Measurements from ENCODE around the gene CCL3.
"Not testable (repeated sequence)": the region's sequence is repeated elsewhere in the genome, so short reads cannot be mapped to it uniquely, and the experiment has no call there.

CCL3 gene

GRCh38 chr17:36117505-36118382, 27.8 kb upstream of the CCL3 start:
- Histone ChIP-seq H4K20me1 (no peaks in the 10 kb centered on the region), H3K9ac (no peak overlapping the region), H3K4me1 (no peaks in the 10 kb centered on the region), H3K4me3 (no peak overlapping the region), H3K27me3 (no peaks in the 10 kb centered on the region), H3K27ac (no peak overlapping the region), H3K9me3 (peaks cover 5% of the 10 kb centered on the region; the same call in 1 of the 2 replicates), H3K36me3 (no peaks in the 10 kb centered on the region), H3K4me2 (no peak overlapping the region)
- no peak for TF ChIP-seq Cebpa-rat (IDR thresholded peaks at IDR 0.05)

GRCh38 chr17:36115649-36115977, 25.7 kb upstream of the CCL3 start:
- not testable (repeated sequence) for H4K20me1 ChIP-seq, H3K27ac ChIP-seq, H3K36me3 ChIP-seq, H3K27me3 ChIP-seq, H3K4me3 ChIP-seq, H3K9ac ChIP-seq, H3K4me1 ChIP-seq, H3K4me2 ChIP-seq
- H3K9me3 ChIP-seq: peaks cover 25% of the 10 kb centered on the region

- H3K4me2 ChIP-seq, H3K4me3 ChIP-seq, H3K27me3 ChIP-seq, H3K9ac ChIP-seq, H3K36me3 ChIP-seq, H3K27ac ChIP-seq, H3K4me1 ChIP-seq, H4K20me1 ChIP-seq: not testable (repeated sequence)
- H3K9me3 ChIP-seq: peaks cover 27% of the 10 kb centered on the region
These were observed 25.2 kb upstream of the CCL3 start for GRCh38 chr17:36114971-36115648.

- peaks cover 28% of the 10 kb centered on the region for H3K9me3 ChIP-seq
- H3K4me1 ChIP-seq, H3K27ac ChIP-seq, H3K36me3 ChIP-seq, H3K4me3 ChIP-seq, H3K9ac ChIP-seq, H4K20me1 ChIP-seq, H3K27me3 ChIP-seq, H3K4me2 ChIP-seq: not testable (repeated sequence)
These were observed 23.2 kb upstream of the CCL3 start for GRCh38 chr17:36113131-36113530.

GRCh38 chr17:36112572-36112971, 22.6 kb upstream of the CCL3 start:
- no peak overlapping the region for H3K4me3 ChIP-seq
- H4K20me1 ChIP-seq: no peaks in the 10 kb centered on the region
- H3K4me1 ChIP-seq: peaks cover 5% of the 10 kb centered on the region; the same call in 1 of the 2 replicates
- TF ChIP-seq Cebpa-rat (IDR thresholded peaks at IDR 0.05): no peak
- no peak overlapping the region for H3K4me2 ChIP-seq
- no peak overlapping the region for H3K9ac ChIP-seq
- H3K27me3 ChIP-seq: no peaks in the 10 kb centered on the region
- H3K36me3 ChIP-seq: no peaks in the 10 kb centered on the region
- H3K27ac ChIP-seq: no peak overlapping the region
- H3K9me3 ChIP-seq: peaks cover 28% of the 10 kb centered on the region

- no peak for TF ChIP-seq Cebpa-rat (IDR thresholded peaks at IDR 0.05)
- H3K4me3 ChIP-seq: no peak overlapping the region
- H3K9me3 ChIP-seq: peaks cover 28% of the 10 kb centered on the region
- no peaks in the 10 kb centered on the region for H3K36me3 ChIP-seq
- no peaks in the 10 kb centered on the region for H3K27me3 ChIP-seq
- H3K9ac ChIP-seq: no peak overlapping the region
- no peaks in the 10 kb centered on the region for H4K20me1 ChIP-seq
- peaks cover 5% of the 10 kb centered on the region; the same call in 1 of the 2 replicates for H3K4me1 ChIP-seq
- H3K27ac ChIP-seq: no peak overlapping the region
- H3K4me2 ChIP-seq: peak overlapping the region; percentile 22
These were observed 21.1 kb upstream of the CCL3 start for GRCh38 chr17:36111068-36111490.

GRCh38 chr17:36108265-36108664, 18.3 kb upstream of the CCL3 start:
- not testable (repeated sequence) for H3K36me3 ChIP-seq

GRCh38 chr17:36107660-36108059, 17.7 kb upstream of the CCL3 start:
- H3K4me3 ChIP-seq: no peak overlapping the region
- no peak overlapping the region for H3K9ac ChIP-seq
- peaks cover 22% of the 10 kb centered on the region for H3K9me3 ChIP-seq
- no peak overlapping the region for H3K4me2 ChIP-seq
- no peaks in the 10 kb centered on the region; the same call in 1 of the 2 replicates for H4K20me1 ChIP-seq
- no peaks in the 10 kb centered on the region for H3K27me3 ChIP-seq
- H3K27ac ChIP-seq: no peak overlapping the region
- H3K36me3 ChIP-seq: no peaks in the 10 kb centered on the region
- peaks cover 30% of the 10 kb centered on the region for H3K4me1 ChIP-seq
- no peak for TF ChIP-seq Cebpa-rat (IDR thresholded peaks at IDR 0.05)

More at GRCh38 chr17:36108265-36108664, 18.3 kb upstream of the CCL3 start:
- H4K20me1 ChIP-seq, H3K27me3 ChIP-seq, H3K27ac ChIP-seq, H3K9ac ChIP-seq, H3K4me2 ChIP-seq, H3K4me3 ChIP-seq: not testable (repeated sequence)
- Histone ChIP-seq H3K9me3 (peaks cover 28% of the 10 kb centered on the region), H3K4me1 (peaks cover 24% of the 10 kb centered on the region)

- Histone ChIP-seq H3K9ac (no peak overlapping the region), H3K27me3 (no peaks in the 10 kb centered on the region), H3K9me3 (peaks cover 10% of the 10 kb centered on the region; the same call in 1 of the 2 replicates), H4K20me1 (no peaks in the 10 kb centered on the region; the same call in 1 of the 2 replicates), H3K4me1 (peaks cover 36% of the 10 kb centered on the region), H3K36me3 (no peaks in the 10 kb centered on the region), H3K4me2 (no peak overlapping the region), H3K27ac (no peak overlapping the region), H3K4me3 (no peak overlapping the region)
- TF ChIP-seq Cebpa-rat (IDR thresholded peaks at IDR 0.05): no peak
These were observed 16.5 kb upstream of the CCL3 start for GRCh38 chr17:36106493-36106835.

GRCh38 chr17:36105781-36106492, 16.0 kb upstream of the CCL3 start:
- Histone ChIP-seq H3K27ac (no peak overlapping the region), H3K27me3 (no peaks in the 10 kb centered on the region), H3K9ac (no peak overlapping the region), H3K4me3 (no peak overlapping the region), H3K36me3 (no peaks in the 10 kb centered on the region), H3K4me1 (peaks cover 33% of the 10 kb centered on the region), H3K4me2 (no peak overlapping the region), H3K9me3 (peaks cover 4% of the 10 kb centered on the region; the same call in 1 of the 2 replicates), H4K20me1 (no peaks in the 10 kb centered on the region; the same call in 1 of the 2 replicates)
- no peak for TF ChIP-seq Cebpa-rat (IDR thresholded peaks at IDR 0.05)
